ENCODE data around the gene RPRD1B.

The RPRD1B gene

GRCh38 chr20:38046572-38046971 is 13.0 kb downstream of the RPRD1B start:
- Mint-ChIP-seq H3K4me3 (no peak overlapping the region), H3K27ac (no peak overlapping the region)

GRCh38 chr20:38049800-38050199 is 16.3 kb downstream of the RPRD1B start:
- DNase-seq (ENCODE audit: low spot score in 2 of 2) (no peak), ATAC-seq (peak; percentile 75)
- no peaks in the 10 kb centered on the region for H3K9me3 Mint-ChIP-seq
- peaks cover 78% of the 10 kb centered on the region for H3K36me3 Mint-ChIP-seq
- H3K4me3 Mint-ChIP-seq: no peak overlapping the region
- peak overlapping the region; percentile 48 for H3K27ac Mint-ChIP-seq
- peaks cover 36% of the 10 kb centered on the region for H3K4me1 Mint-ChIP-seq

More at GRCh38 chr20:38046572-38046971, 13.0 kb downstream of the RPRD1B start:
- Mint-ChIP-seq H3K36me3 (peaks cover 84% of the 10 kb centered on the region), H3K4me1 (peaks cover 44% of the 10 kb centered on the region), H3K9me3 (no peaks in the 10 kb centered on the region)
- DNase-seq (ENCODE audit: low spot score in 2 of 2) (no peak), ATAC-seq (no peak)

- Mint-ChIP-seq H3K4me3 (no peak overlapping the region), H3K27ac (peak overlapping the region; percentile 48), H3K9me3 (no peaks in the 10 kb centered on the region), H3K4me1 (peaks cover 40% of the 10 kb centered on the region), H3K36me3 (peaks cover 81% of the 10 kb centered on the region)
- no peak for DNase-seq (ENCODE audit: low spot score in 2 of 2)
- ATAC-seq: peak; percentile 44
These were observed 17.1 kb downstream of the RPRD1B start for GRCh38 chr20:38050686-38051085.

GRCh38 chr20:38052870-38053269 is 19.3 kb downstream of the RPRD1B start:
- Mint-ChIP-seq H3K4me3 (no peak overlapping the region), H3K4me1 (peaks cover 37% of the 10 kb centered on the region), H3K36me3 (peaks cover 87% of the 10 kb centered on the region), H3K9me3 (no peaks in the 10 kb centered on the region), H3K27ac (peak overlapping the region; percentile 48)
- ATAC-seq: no peak
- no peak for DNase-seq (ENCODE audit: low spot score in 2 of 2)

- Mint-ChIP-seq H3K4me3 (no peak overlapping the region), H3K9me3 (no peaks in the 10 kb centered on the region), H3K27ac (no peak overlapping the region), H3K4me1 (peaks cover 36% of the 10 kb centered on the region), H3K36me3 (peaks cover 70% of the 10 kb centered on the region)
- no peak for ATAC-seq
- DNase-seq (ENCODE audit: low spot score in 2 of 2): no peak
These were observed 21.1 kb downstream of the RPRD1B start for GRCh38 chr20:38054647-38055046.

GRCh38 chr20:38055294-38055693 is 21.7 kb downstream of the RPRD1B start:
- no peak for DNase-seq (ENCODE audit: low spot score in 2 of 2)
- peaks cover 29% of the 10 kb centered on the region for H3K4me1 Mint-ChIP-seq
- no peaks in the 10 kb centered on the region for H3K9me3 Mint-ChIP-seq

GRCh38 chr20:38055848-38056247 is 22.3 kb downstream of the RPRD1B start:
- DNase-seq (ENCODE audit: low spot score in 2 of 2): no peak
- no peak overlapping the region for H3K4me3 Mint-ChIP-seq
- H3K4me1 Mint-ChIP-seq: peaks cover 24% of the 10 kb centered on the region
- no peak for ATAC-seq
- peaks cover 58% of the 10 kb centered on the region for H3K36me3 Mint-ChIP-seq
- H3K27ac Mint-ChIP-seq: no peak overlapping the region
- no peaks in the 10 kb centered on the region for H3K9me3 Mint-ChIP-seq

More at GRCh38 chr20:38055294-38055693, 21.7 kb downstream of the RPRD1B start:
- peaks cover 63% of the 10 kb centered on the region for H3K36me3 Mint-ChIP-seq
- H3K4me3 Mint-ChIP-seq: no peak overlapping the region
- H3K27ac Mint-ChIP-seq: no peak overlapping the region
- ATAC-seq: no peak

- ATAC-seq (peak; percentile 91), DNase-seq (ENCODE audit: low spot score in 2 of 2) (peak; percentile 71 to 87)
- Mint-ChIP-seq H3K4me3 (no peak overlapping the region), H3K4me1 (peaks cover 24% of the 10 kb centered on the region), H3K36me3 (peaks cover 53% of the 10 kb centered on the region), H3K9me3 (no peaks in the 10 kb centered on the region), H3K27ac (peak overlapping the region; percentile 51)
These were observed 23.9 kb downstream of the RPRD1B start for GRCh38 chr20:38057351-38057972.

GRCh38 chr20:38059832-38060231 is 26.3 kb downstream of the RPRD1B start:
- H3K4me1 Mint-ChIP-seq: peaks cover 16% of the 10 kb centered on the region
- no peaks in the 10 kb centered on the region for H3K9me3 Mint-ChIP-seq
- H3K27ac Mint-ChIP-seq: no peak overlapping the region
- no peak overlapping the region for H3K4me3 Mint-ChIP-seq
- ATAC-seq: no peak
- H3K36me3 Mint-ChIP-seq: peaks cover 30% of the 10 kb centered on the region
- no peak for DNase-seq (ENCODE audit: low spot score in 2 of 2)

- peaks cover 23% of the 10 kb centered on the region for H3K36me3 Mint-ChIP-seq
- ATAC-seq (no peak), DNase-seq (ENCODE audit: low spot score in 2 of 2) (no peak)
These were observed 27.0 kb downstream of the RPRD1B start for GRCh38 chr20:38060536-38060935.

GRCh38 chr20:38061109-38061508 is 27.6 kb downstream of the RPRD1B start:
- DNase-seq (ENCODE audit: low spot score in 2 of 2) (no peak), ATAC-seq (no peak)
- peaks cover 8% of the 10 kb centered on the region for H3K4me1 Mint-ChIP-seq
- no peak overlapping the region for H3K4me3 Mint-ChIP-seq
- no peak overlapping the region for H3K27ac Mint-ChIP-seq
- H3K9me3 Mint-ChIP-seq: no peaks in the 10 kb centered on the region
- peaks cover 18% of the 10 kb centered on the region for H3K36me3 Mint-ChIP-seq

More at GRCh38 chr20:38060536-38060935, 27.0 kb downstream of the RPRD1B start:
- Mint-ChIP-seq H3K4me1 (peaks cover 12% of the 10 kb centered on the region), H3K9me3 (no peaks in the 10 kb centered on the region), H3K27ac (no peak overlapping the region), H3K4me3 (no peak overlapping the region)

GRCh38 chr20:38062890-38063289 is 29.3 kb downstream of the RPRD1B start:
- no peaks in the 10 kb centered on the region for H3K4me1 Mint-ChIP-seq
- no peaks in the 10 kb centered on the region for H3K9me3 Mint-ChIP-seq
- no peak for ATAC-seq
- no peak for DNase-seq (ENCODE audit: low spot score in 2 of 2)
- peaks cover under 1% of the 10 kb centered on the region for H3K36me3 Mint-ChIP-seq
- no peak overlapping the region for H3K4me3 Mint-ChIP-seq
- no peak overlapping the region for H3K27ac Mint-ChIP-seq

GRCh38 chr20:38063911-38064530 is 30.5 kb downstream of the RPRD1B start:
- Mint-ChIP-seq H3K27ac (no peak overlapping the region), H3K4me1 (no peaks in the 10 kb centered on the region), H3K4me3 (no peak overlapping the region), H3K36me3 (no peaks in the 10 kb centered on the region), H3K9me3 (no peaks in the 10 kb centered on the region)
- ATAC-seq: no peak
- DNase-seq (ENCODE audit: low spot score in 2 of 2): no peak

- no peaks in the 10 kb centered on the region for H3K36me3 Mint-ChIP-seq
These were observed 32.3 kb downstream of the RPRD1B start for GRCh38 chr20:38065764-38066375.

GRCh38 chr20:38066969-38067716 is 33.6 kb downstream of the RPRD1B start:
- no peaks in the 10 kb centered on the region for H3K4me1 Mint-ChIP-seq
- no peak overlapping the region for H3K27ac Mint-ChIP-seq
- no peak overlapping the region for H3K4me3 Mint-ChIP-seq
- H3K9me3 Mint-ChIP-seq: no peaks in the 10 kb centered on the region
- DNase-seq (ENCODE audit: low spot score in 2 of 2) (no peak), ATAC-seq (no peak)
- no peaks in the 10 kb centered on the region for H3K36me3 Mint-ChIP-seq

More at GRCh38 chr20:38065764-38066375, 32.3 kb downstream of the RPRD1B start:
- no peak overlapping the region for H3K27ac Mint-ChIP-seq
- no peak for ATAC-seq
- H3K4me3 Mint-ChIP-seq: no peak overlapping the region
- DNase-seq (ENCODE audit: low spot score in 2 of 2): no peak
- no peaks in the 10 kb centered on the region for H3K4me1 Mint-ChIP-seq
- no peaks in the 10 kb centered on the region for H3K9me3 Mint-ChIP-seq
